Measurements from ENCODE around the gene ZBTB20.

ZBTB20 gene

DNA sequence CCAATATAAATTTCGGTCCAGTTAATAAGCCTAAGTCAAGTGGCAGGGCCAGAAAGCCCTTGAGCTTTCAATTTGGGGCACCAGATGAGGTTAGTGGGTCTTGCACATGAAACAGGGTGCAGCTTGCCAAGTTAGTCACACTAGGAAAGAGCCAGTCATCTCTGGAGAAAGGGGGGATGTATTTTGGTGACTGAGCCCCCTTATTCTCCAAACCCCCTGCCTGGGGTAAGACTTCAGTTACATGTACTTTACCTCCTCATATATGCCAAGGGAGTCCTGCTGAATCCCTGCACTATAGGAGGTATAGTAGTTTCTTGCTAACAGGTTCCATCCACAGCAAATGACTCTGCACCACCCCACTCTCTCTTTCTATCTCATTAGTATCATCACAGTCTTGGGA, 790.6 kb downstream of the ZBTB20 start:
- peaks cover 0 to 7% of the 10 kb centered on the region in 2 donors for H3K36me3 Mint-ChIP-seq
- DNase-seq (no peak), ATAC-seq (replicated peaks) (no peak)
- no peak overlapping the region for H3K27ac Mint-ChIP-seq
- no peak overlapping the region for H3K4me3 Mint-ChIP-seq
- H3K27me3 Mint-ChIP-seq, result no peaks in the 10 kb centered on the region
- H3K9me3 Mint-ChIP-seq, result no peaks in the 10 kb centered on the region
- H3K4me1 Mint-ChIP-seq, result peaks cover 1 to 5% of the 10 kb centered on the region in 2 donors

DNA sequence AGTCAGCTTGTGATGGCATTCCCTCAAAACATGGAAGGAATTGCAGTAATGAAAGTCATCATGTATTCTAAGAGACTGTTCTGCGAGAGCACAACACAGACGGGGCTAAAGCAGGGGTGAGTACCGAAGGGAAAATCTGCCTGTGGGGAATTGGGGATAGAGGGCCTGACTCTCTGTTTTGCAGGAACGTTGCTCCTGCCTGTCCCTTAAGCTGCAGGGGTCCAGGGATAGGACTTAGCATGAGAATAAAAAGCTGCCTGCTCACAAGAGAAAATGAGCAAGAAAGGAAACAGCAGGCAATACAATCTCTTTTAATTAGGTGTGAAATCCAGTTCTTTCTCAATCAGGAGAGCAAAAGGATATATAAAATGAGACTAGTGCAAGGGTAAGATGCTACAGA, 791.0 kb downstream of the ZBTB20 start:
- H3K27ac Mint-ChIP-seq, result no peak overlapping the region
- no peaks in the 10 kb centered on the region for H3K9me3 Mint-ChIP-seq
- ATAC-seq (replicated peaks) (no peak), DNase-seq (no peak)
- H3K27me3 Mint-ChIP-seq, result no peaks in the 10 kb centered on the region
- H3K36me3 Mint-ChIP-seq, result peaks cover 0 to 12% of the 10 kb centered on the region in 2 donors
- H3K4me1 Mint-ChIP-seq, result no peaks in the 10 kb centered on the region
- no peak overlapping the region for H3K4me3 Mint-ChIP-seq

DNA sequence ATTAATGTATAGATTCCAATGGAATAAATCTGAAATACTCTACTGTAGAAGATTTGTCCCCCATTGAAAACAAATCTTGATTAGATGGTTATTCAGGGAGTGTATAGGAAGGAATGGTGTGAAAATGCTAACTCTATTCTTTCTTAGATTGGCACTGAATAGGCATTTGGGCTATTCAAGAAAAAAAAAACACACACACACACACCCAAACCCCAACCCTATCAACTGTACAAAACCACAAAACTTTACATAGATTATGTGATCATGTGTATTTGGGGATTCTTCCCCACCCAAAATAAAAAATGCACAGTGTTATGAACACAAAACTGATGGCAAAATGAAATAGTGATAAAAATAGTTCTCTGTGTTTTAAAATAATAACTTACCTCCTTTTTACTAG, 791.4 kb downstream of the ZBTB20 start:
- H3K4me3 Mint-ChIP-seq, result no peak overlapping the region
- H3K27me3 Mint-ChIP-seq, result no peaks in the 10 kb centered on the region

DNA sequence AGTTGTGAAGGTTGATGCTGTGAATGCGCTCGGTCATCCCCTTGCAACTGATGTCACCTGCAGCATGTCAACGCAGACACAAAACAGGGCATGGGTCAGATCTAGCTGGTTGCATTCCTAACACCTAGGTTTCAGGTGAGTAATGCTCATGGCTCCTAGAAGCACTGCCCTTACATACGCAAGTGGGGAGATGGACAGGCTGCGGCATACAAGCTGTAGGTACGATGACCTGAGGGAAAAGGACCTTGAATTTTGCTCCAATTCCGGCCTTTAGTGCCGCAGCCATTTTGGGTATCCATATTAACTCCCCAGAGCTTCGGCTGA, 795.3 kb downstream of the ZBTB20 start:
- Mint-ChIP-seq H3K27me3 (no peaks in the 10 kb centered on the region), H3K4me1 (no peaks in the 10 kb centered on the region), H3K27ac (no peak overlapping the region), H3K9me3 (no peaks in the 10 kb centered on the region), H3K4me3 (no peak overlapping the region), H3K36me3 (peaks cover 4 to 30% of the 10 kb centered on the region in 2 donors)
- DNase-seq, result no peak
- ATAC-seq (replicated peaks), result no peak

More for the DNA sequence above, 791.4 kb downstream of the ZBTB20 start:
- DNase-seq, result no peak
- H3K27ac Mint-ChIP-seq, result no peak overlapping the region
- no peaks in the 10 kb centered on the region for H3K9me3 Mint-ChIP-seq
- no peak for ATAC-seq (replicated peaks)
- no peaks in the 10 kb centered on the region for H3K4me1 Mint-ChIP-seq
- H3K36me3 Mint-ChIP-seq, result peaks cover 2 to 15% of the 10 kb centered on the region in 2 donors

DNA sequence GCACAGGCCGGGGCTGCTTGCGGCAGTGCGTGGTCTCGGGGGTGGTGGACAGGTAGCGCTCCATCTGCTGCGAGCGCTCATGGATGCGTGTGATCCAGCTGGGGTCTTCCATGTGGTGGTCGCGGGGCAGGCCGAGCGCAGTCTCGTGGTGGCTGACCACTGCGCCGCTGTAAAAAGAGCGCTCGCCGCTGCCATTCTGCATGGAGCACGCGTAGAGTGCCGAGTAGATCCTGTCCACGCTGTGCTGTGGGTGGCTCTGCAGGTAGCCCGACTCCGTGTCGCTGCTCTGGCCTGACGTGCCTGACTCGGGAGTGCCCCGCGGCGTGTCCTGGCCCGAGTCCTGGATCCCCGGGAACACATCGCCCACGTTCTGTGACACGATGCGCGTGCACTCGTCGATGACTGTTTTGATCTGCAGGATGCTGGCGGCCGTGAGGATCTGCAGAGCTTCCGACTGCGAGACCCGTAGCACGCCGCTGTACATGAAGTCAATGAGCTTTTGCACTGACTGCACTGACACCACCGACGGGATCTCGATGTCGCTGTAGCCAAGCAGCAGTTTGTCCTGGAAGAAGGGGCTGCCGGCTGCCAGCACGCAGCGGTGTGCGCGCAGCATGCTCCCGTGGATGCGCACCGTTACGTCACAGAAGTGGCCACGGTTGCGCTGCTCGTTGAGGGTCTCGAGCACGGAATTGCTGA, 795.8 kb downstream of the ZBTB20 start:
- H3K27ac Mint-ChIP-seq, result peak overlapping the region; percentile 20
- H3K27me3 Mint-ChIP-seq, result no peaks in the 10 kb centered on the region
- H3K36me3 Mint-ChIP-seq, result peaks cover 4 to 30% of the 10 kb centered on the region in 2 donors
- no peak overlapping the region for H3K4me3 Mint-ChIP-seq
- no peaks in the 10 kb centered on the region for H3K9me3 Mint-ChIP-seq
- DNase-seq (no peak), ATAC-seq (replicated peaks) (no peak)
- peaks cover 0 to 1% of the 10 kb centered on the region in 2 donors for H3K4me1 Mint-ChIP-seq

DNA sequence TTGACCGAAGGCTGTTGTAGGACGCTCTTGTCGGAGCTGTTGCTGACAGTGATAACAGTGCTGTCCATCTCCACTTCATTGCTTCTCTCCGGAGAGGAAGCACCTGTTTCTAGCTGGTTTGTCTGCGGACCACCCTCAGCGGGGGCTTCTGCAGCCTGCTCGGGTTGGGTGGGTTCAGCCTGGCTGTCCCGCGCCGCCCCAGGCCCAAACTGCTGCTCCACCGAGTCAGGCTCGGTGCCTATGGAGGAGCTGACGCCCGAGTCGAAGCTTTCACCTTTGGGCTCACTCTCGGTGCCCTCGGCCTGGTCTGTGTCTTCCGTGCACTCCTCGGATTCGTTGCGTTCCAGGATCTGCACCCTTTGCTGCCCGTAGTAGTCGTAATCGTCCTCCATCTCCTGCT, 796.4 kb downstream of the ZBTB20 start:
- ATAC-seq (replicated peaks) (no peak), DNase-seq (no peak)
- no peak overlapping the region for H3K27ac Mint-ChIP-seq
- H3K4me3 Mint-ChIP-seq, result no peak overlapping the region
- peaks cover 2 to 7% of the 10 kb centered on the region in 2 donors for H3K4me1 Mint-ChIP-seq
- no peaks in the 10 kb centered on the region for H3K27me3 Mint-ChIP-seq
- H3K36me3 Mint-ChIP-seq, result peaks cover 4 to 32% of the 10 kb centered on the region in 2 donors
- no peaks in the 10 kb centered on the region for H3K9me3 Mint-ChIP-seq

DNA sequence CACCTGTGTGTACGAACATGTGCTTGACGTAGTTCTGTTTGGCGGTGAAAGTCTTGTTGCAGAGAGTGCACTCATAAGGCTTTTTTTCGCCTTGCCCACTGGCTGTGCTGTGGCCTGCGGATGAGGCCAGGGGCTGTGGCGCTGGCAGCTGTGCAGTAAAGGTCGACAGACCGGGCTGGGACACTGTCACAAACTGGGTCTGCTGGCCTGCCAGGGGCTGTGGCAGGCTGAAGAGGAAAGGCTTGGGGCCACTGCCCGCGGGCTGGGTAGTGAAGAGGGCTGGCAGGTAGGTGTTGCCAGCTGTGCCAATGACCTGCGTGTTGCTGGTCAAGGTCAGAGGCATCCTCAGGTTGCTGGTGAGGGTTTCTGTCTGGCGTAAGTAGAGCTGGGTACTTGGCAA, 796.8 kb downstream of the ZBTB20 start:
- no peak for DNase-seq
- H3K4me3 Mint-ChIP-seq, result no peak overlapping the region
- peaks cover 4 to 33% of the 10 kb centered on the region in 2 donors for H3K36me3 Mint-ChIP-seq
- peaks cover 3 to 9% of the 10 kb centered on the region in 2 donors for H3K4me1 Mint-ChIP-seq
- no peak for ATAC-seq (replicated peaks)
- H3K9me3 Mint-ChIP-seq, result no peaks in the 10 kb centered on the region
- no peak overlapping the region for H3K27ac Mint-ChIP-seq
- no peaks in the 10 kb centered on the region for H3K27me3 Mint-ChIP-seq

DNA sequence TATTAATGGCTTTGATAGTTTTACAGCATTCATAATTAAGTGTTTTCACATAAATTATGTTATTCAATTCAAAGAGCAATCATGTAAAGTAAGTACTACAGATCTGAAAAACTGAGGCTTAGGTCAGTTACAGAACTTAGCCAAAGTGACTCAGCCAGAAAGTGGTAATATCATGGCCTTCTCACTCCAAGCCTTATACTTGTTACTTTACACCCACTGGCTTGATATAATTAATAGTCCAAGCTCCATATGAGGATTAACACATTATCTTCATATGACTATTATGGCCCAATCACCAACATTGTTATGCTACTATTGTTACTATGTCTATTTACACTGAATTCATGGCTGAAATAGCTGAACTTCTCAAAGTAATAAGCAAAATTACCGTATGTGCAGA, 802.6 kb downstream of the ZBTB20 start:
- H3K27me3 Mint-ChIP-seq, result no peaks in the 10 kb centered on the region
- ATAC-seq (replicated peaks), result no peak
- H3K27ac Mint-ChIP-seq, result no peak overlapping the region
- peaks cover 6 to 10% of the 10 kb centered on the region in 2 donors for H3K36me3 Mint-ChIP-seq
- H3K4me1 Mint-ChIP-seq, result peaks cover 5 to 16% of the 10 kb centered on the region in 2 donors
- DNase-seq, result no peak
- H3K4me3 Mint-ChIP-seq, result no peak overlapping the region
- H3K9me3 Mint-ChIP-seq, result no peaks in the 10 kb centered on the region

DNA sequence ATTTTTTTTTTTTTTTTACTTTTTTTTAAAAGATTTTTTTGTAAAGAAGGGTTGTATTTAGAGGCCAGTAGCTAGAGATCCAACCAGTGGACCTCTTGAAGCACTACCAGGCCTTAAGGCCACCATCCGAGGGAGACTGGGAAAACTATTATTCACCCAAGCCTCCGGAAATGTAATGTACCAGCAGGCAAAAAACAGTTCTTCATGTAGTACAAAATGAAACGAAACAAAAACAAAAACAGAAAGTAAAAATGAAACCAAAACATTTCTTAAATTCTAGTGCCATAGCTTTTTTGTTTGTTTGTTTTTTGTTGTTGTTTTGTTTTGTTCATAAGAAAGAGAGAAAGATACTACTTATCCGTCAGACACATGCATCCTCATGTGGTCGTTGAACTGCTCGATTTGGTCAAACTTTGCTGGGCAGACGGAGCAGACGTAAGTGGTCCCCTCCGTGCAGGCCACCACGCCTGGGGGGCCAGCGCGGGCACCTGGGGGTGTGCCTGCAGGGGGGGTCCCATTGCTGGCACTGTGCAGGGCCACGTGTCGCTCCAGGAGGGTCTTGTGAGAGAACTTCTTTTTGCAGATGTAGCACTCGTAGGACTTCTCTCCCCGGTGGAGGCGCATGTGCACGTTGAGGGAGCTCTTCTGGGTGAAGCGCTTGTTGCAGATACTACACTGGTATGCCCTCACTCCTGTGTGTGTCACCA, 808.3 kb downstream of the ZBTB20 start:
- Mint-ChIP-seq H3K4me1 (peaks cover 6 to 32% of the 10 kb centered on the region in 2 donors), H3K27me3 (no peaks in the 10 kb centered on the region), H3K36me3 (peaks cover 5 to 21% of the 10 kb centered on the region in 2 donors), H3K9me3 (no peaks in the 10 kb centered on the region), H3K27ac (no peak overlapping the region), H3K4me3 (no peak overlapping the region)
- ATAC-seq (replicated peaks), result no peak
- DNase-seq, result no peak

DNA sequence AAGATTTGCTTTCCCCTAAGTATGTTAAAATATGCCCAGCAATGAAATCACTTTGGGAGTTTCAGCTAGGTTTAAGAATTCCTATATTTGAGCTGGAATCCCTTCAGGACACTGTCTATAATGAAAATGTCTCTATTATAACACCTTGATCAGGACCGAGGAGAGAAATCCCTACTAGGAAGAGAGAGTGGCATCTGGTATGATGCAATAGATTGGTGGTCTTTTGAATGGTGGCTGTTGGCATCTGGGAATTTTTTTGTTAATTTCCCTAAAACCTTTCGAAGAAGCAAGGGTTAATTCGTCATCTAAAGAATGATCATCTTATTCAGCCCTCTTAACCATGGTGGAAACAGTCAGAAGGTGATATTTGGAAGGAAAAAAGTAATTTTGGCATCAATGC, 810.2 kb downstream of the ZBTB20 start:
- H3K9me3 Mint-ChIP-seq, result no peaks in the 10 kb centered on the region
- no peak overlapping the region for H3K27ac Mint-ChIP-seq
- peaks cover 9 to 44% of the 10 kb centered on the region in 2 donors for H3K4me1 Mint-ChIP-seq
- no peaks in the 10 kb centered on the region for H3K27me3 Mint-ChIP-seq
- no peak for ATAC-seq (replicated peaks)
- DNase-seq, result no peak
- no peak overlapping the region for H3K4me3 Mint-ChIP-seq
- peaks cover 2 to 26% of the 10 kb centered on the region in 2 donors for H3K36me3 Mint-ChIP-seq

DNA sequence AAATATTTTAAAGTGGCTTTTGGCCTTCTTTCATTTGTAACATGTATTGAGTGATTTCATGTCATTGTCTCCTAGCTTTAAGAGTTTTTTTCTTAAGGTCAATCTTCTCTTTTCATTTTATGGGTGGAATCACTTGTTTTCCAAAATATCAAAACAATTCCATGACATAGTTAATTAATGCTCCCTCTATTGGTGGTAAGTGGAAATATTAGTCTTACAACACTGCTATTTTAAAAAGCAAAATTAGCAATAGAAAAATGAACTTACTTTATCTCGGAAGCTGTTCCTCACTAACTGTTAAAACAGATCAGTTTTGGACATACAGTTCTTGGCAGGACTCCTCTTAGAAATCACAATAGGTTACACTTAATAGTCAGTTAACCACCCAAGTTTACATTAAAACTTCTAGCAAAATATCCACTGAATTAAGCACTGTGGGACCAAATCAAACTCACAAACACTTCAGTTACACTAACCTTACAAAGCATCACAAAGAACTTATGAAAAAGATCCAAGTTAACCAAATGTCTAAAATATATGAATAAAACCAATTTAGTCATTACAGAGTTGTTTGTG, 810.9 kb downstream of the ZBTB20 start:
- peaks cover 2 to 26% of the 10 kb centered on the region in 2 donors for H3K36me3 Mint-ChIP-seq
- no peaks in the 10 kb centered on the region for H3K27me3 Mint-ChIP-seq
- no peak overlapping the region for H3K4me3 Mint-ChIP-seq
- H3K4me1 Mint-ChIP-seq, result peaks cover 9 to 44% of the 10 kb centered on the region in 2 donors
- no peaks in the 10 kb centered on the region for H3K9me3 Mint-ChIP-seq
- ATAC-seq (replicated peaks), result no peak
- H3K27ac Mint-ChIP-seq, result peak overlapping the region; percentile 47
- DNase-seq, result no peak

DNA sequence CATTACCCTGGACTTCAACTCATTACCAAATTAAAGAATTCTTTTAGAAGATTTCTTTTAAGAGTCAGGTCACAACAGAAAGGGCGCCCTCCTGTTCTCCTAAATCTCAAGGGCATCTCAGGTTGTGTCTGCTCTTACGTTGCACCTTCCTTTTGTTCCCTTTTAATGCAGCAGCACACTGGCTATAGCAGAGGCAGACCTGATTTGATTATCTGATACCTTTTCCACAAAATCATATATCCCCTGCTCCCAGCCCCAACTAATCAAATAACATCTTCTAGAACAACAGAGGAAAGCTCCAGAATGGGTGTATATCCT, 813.2 kb downstream of the ZBTB20 start:
- H3K4me1 Mint-ChIP-seq, result peaks cover 11 to 54% of the 10 kb centered on the region in 2 donors
- H3K27ac Mint-ChIP-seq, result peak overlapping the region; percentile 25
- H3K27me3 Mint-ChIP-seq, result no peaks in the 10 kb centered on the region
- peaks cover 0 to 1% of the 10 kb centered on the region in 2 donors for H3K9me3 Mint-ChIP-seq
- DNase-seq (no peak), ATAC-seq (replicated peaks) (no peak)
- H3K36me3 Mint-ChIP-seq, result peaks cover 2 to 27% of the 10 kb centered on the region in 2 donors
- no peak overlapping the region for H3K4me3 Mint-ChIP-seq

DNA sequence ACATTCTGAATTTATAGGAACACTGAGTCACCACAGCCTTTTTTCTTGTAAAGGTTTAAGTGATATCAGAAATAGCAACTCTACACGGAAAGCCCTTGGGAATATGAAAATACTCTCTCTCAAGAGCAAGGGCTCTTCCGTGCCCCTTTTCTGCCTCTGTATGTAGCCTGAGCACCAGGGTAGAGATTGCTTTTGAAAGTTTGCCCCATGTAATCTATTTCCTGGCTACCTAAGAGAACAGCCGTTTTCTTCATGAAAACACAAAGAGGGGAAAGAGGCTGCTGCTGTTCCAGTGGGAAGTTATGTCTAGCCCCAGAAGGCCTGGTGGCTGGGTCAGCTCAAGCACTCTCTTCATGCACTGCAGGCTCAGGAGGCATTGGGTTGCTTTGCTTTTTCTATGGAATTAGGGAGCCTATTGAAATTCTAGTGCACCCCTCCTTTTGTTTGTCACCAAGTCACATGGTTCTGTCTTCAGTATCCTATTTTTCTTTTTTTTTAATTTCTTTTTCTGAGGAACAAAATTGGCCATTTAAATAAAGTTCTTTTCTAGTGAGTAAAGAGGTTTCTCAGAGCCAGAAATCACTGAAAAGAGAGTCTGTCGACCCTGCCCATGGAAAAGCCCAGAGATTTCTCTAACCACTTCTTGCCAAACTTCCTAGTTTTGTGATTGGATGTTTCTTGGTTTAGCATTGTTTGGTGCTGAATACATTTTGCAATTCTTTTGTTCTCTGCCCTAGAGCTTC, 813.7 kb downstream of the ZBTB20 start:
- peaks cover 0 to 2% of the 10 kb centered on the region in 2 donors for H3K9me3 Mint-ChIP-seq
- peaks cover 2 to 23% of the 10 kb centered on the region in 2 donors for H3K36me3 Mint-ChIP-seq
- no peaks in the 10 kb centered on the region for H3K27me3 Mint-ChIP-seq
- DNase-seq (no peak), ATAC-seq (replicated peaks) (no peak)
- H3K4me1 Mint-ChIP-seq, result peaks cover 15 to 59% of the 10 kb centered on the region in 2 donors
- H3K4me3 Mint-ChIP-seq, result no peak overlapping the region
- peak overlapping the region; percentile 56 for H3K27ac Mint-ChIP-seq

DNA sequence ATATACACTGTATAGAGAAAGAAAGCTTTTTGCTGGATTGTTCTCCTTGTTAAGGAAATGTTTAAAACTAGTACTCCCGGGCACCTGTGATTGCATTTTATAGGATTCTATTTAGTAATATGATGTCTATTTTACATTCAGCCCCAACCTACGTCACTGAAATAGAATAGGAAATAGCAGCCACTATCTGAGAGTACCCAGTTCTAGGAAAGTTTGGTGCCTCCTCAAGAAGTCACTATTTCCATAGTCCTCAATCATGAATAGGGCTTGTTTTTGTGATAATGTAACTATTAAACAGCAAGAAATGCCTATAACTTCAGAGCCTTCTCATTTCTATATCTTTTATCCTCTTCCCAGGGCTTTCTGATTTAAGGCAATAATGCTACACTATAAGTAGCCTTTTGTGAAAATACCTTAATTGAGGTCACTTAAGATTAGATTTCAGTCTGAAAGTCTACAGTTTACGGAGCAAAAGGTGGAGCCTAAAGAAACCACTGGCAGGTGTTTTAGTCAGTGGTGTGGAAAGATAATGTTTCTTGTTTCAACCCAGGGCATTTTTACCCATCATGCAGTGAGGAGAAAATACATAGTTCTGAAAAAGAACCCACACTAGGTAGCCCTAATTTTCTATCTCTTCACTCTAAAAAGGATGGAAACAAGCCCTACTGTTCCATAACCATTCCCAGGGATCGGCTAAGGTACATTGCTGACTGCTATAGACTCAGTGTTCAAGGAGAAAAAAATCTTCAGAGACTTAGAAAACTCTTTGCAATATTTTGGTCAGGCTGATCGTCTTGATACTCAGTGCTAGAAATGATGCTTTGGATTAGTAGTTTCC, 814.5 kb downstream of the ZBTB20 start:
- DNase-seq (no peak), ATAC-seq (replicated peaks) (peak; percentile 66 to 70)
- Mint-ChIP-seq H3K9me3 (peaks cover 0 to 2% of the 10 kb centered on the region in 2 donors), H3K27me3 (no peaks in the 10 kb centered on the region), H3K4me1 (peaks cover 18 to 66% of the 10 kb centered on the region in 2 donors), H3K36me3 (peaks cover 0 to 19% of the 10 kb centered on the region in 2 donors), H3K27ac (peak overlapping the region; percentile 81), H3K4me3 (peak overlapping the region; percentile 21 to 48)

Data from stimulated activated naive B cell treated with anti-CD40 and anti-IgM and Interleukin-4, amounts not matched to agents 10 μg/mL and 1 μg/mL and 100 μg/mL, for 72 hours (primary cell).